H9 (cell line): ENCODE results near the gene ITPKC. TPM values are rescaled to one million over a fixed set of nuclear protein-coding genes. Genes with fewer than 3 reads are reported as not detected.

Experiments
- DNase-seq: peaks from one replicate; pipeline ENCODE4 v3.0.0-alpha.2; 2017
- H2AFZ ChIP-seq: one replicate; pipeline ENCODE4 v1.6.1; 2013; ENCODE audit warnings: mild to moderate bottlenecking, low read length, control low read depth, moderate library complexity
- H2AK5ac ChIP-seq: 2 replicates; pipeline ENCODE4 v1.6.1; 2013; ENCODE audit warnings: low read length, control low read depth, mixed read lengths; ENCODE audit not compliant: insufficient read length
- H2BK120ac ChIP-seq: one replicate; pipeline ENCODE4 v1.6.1; 2013; ENCODE audit warnings: low read depth, mild to moderate bottlenecking, low read length, control low read depth, inconsistent platforms; ENCODE audit not compliant: poor library complexity, severe bottlenecking
- H2BK12ac ChIP-seq: 2 replicates; pipeline ENCODE4 v1.6.1; 2013; ENCODE audit warnings: low read length, control low read depth, mixed read lengths, low read depth; ENCODE audit not compliant: insufficient read length
- H2BK15ac ChIP-seq: 2 replicates; pipeline ENCODE4 v1.6.1; 2013; ENCODE audit warnings: low read depth, low read length, control low read depth
- H2BK20ac ChIP-seq: one replicate; pipeline ENCODE4 v1.6.1; 2013; ENCODE audit warnings: low read depth, mild to moderate bottlenecking, low read length, control low read depth, inconsistent platforms; ENCODE audit not compliant: poor library complexity, severe bottlenecking
- H2BK5ac ChIP-seq: 2 replicates; pipeline ENCODE4 v1.6.1; 2013; ENCODE audit warnings: low read length, control low read depth, mixed read lengths; ENCODE audit not compliant: insufficient read length
- H3K14ac ChIP-seq: 2 replicates; pipeline ENCODE4 v1.6.1; 2013; ENCODE audit warnings: low read length, control low read depth; ENCODE audit not compliant: insufficient read depth
- H3K18ac ChIP-seq: 2 replicates; pipeline ENCODE4 v1.6.1; 2013; ENCODE audit warnings: low read depth, mild to moderate bottlenecking, mixed read lengths, low read length, control low read depth; ENCODE audit not compliant: insufficient read length
- H3K23ac ChIP-seq: 2 replicates; pipeline ENCODE4 v1.6.1; 2013; ENCODE audit warnings: low read length, control low read depth, mixed read lengths, low read depth; ENCODE audit not compliant: insufficient read length
- H3K23me2 ChIP-seq: 2 replicates; pipeline ENCODE4 v1.6.1; 2013; ENCODE audit warnings: low read depth, mild to moderate bottlenecking, mixed read lengths, low read length, control low read depth; ENCODE audit not compliant: insufficient read length, poor library complexity, severe bottlenecking
- H3K27ac ChIP-seq: 2 replicates; pipeline ENCODE4 v1.5.1; 2013; ENCODE audit warnings: low read length, control low read depth, mixed read lengths, low read depth; ENCODE audit not compliant: insufficient read length
- H3K27me3 ChIP-seq: 2 replicates; pipeline ENCODE4 v1.6.1; 2013; ENCODE audit warnings: low read length, control low read depth, inconsistent platforms; ENCODE audit not compliant: insufficient read depth
- H3K4ac ChIP-seq: 2 replicates; pipeline ENCODE4 v1.6.1; 2013; ENCODE audit warnings: low read depth, mild to moderate bottlenecking, control low read depth, inconsistent platforms, low read length, moderate library complexity
- H3K4me1 ChIP-seq: 2 replicates; pipeline ENCODE4 v1.6.1; 2013; ENCODE audit warnings: low read length, control low read depth, inconsistent platforms; ENCODE audit not compliant: insufficient read depth
- H3K4me2 ChIP-seq: 2 replicates; pipeline ENCODE4 v1.6.1; 2013; ENCODE audit warnings: low read length, control low read depth, mixed read lengths; ENCODE audit not compliant: insufficient read length, insufficient read depth
- H3K56ac ChIP-seq: 2 replicates; pipeline ENCODE4 v1.6.1; 2013; ENCODE audit warnings: low read depth, mild to moderate bottlenecking, mixed read lengths, low read length, control low read depth; ENCODE audit not compliant: insufficient read length
- H3K79me1 ChIP-seq: 2 replicates; pipeline ENCODE4 v1.6.1; 2013; ENCODE audit warnings: low read depth, mild to moderate bottlenecking, moderate library complexity, low read length, control low read depth, inconsistent platforms; ENCODE audit not compliant: insufficient read depth, poor library complexity, severe bottlenecking
- H3K79me2 ChIP-seq: 2 replicates; pipeline ENCODE4 v1.6.1; 2013; ENCODE audit warnings: low read length, control low read depth, inconsistent platforms; ENCODE audit not compliant: insufficient read depth
- H3K9ac ChIP-seq: 2 replicates; pipeline ENCODE4 v1.6.1; 2013; ENCODE audit warnings: low read length, control low read depth, mixed read lengths; ENCODE audit not compliant: insufficient read length; ENCODE audit errors: extremely low read depth
- H3K9me3 ChIP-seq: one replicate; pipeline ENCODE4 v1.6.1; 2013; ENCODE audit warnings: low read depth, low read length, inconsistent platforms; ENCODE audit not compliant: control insufficient read depth
- H3T11ph ChIP-seq: one replicate; pipeline ENCODE4 v1.6.1; 2013; ENCODE audit warnings: mild to moderate bottlenecking, low read length, control low read depth, inconsistent platforms
- H4K20me1 ChIP-seq: one replicate; pipeline ENCODE4 v1.6.1; 2013; ENCODE audit not compliant: control insufficient read depth, insufficient read length, insufficient read depth
- H4K5ac ChIP-seq: 2 replicates; pipeline ENCODE4 v1.6.1; 2013; ENCODE audit warnings: low read depth, mild to moderate bottlenecking, mixed read lengths, low read length, control low read depth; ENCODE audit not compliant: insufficient read length
- H4K8ac ChIP-seq: replicated peaks from 2 replicates; pipeline ENCODE4 v1.6.1; 2013; ENCODE audit warnings: low read length, control low read depth, mixed read lengths, low read depth; ENCODE audit not compliant: insufficient read length
- H4K91ac ChIP-seq: 2 replicates; pipeline ENCODE4 v1.6.1; 2013; ENCODE audit warnings: low read depth, mild to moderate bottlenecking, moderate library complexity, mixed read lengths, low read length, control low read depth; ENCODE audit not compliant: insufficient read length
- H3K27ac Mint-ChIP-seq, 3 experiments: 2 replicates in 2 of 3; 3 replicates in 1 of 3; pipeline ENCODE4 v1.8.0; 2020 to 2021; ENCODE audit warnings: mixed read lengths in 3 of 3, mild to moderate bottlenecking in 1 of 3, moderate library complexity in 1 of 3
- H3K27me3 Mint-ChIP-seq: 2 replicates; pipeline ENCODE4 v1.8.0; 2021; ENCODE audit warnings: low read depth, mild to moderate bottlenecking, moderate library complexity, mixed read lengths
- H3K36me3 Mint-ChIP-seq, 3 experiments: 2 replicates in 2 of 3; 3 replicates in 1 of 3; pipeline ENCODE4 v1.8.0; 2020 to 2021; ENCODE audit warnings: low read depth in 3 of 3, mixed read lengths in 3 of 3; ENCODE audit not compliant: insufficient read depth in 1 of 3
- H3K4me1 Mint-ChIP-seq, 2 experiments: 2 replicates each; pipeline ENCODE4 v1.8.0; 2020; ENCODE audit warnings: mixed read lengths in 2 of 2
- H3K4me3 Mint-ChIP-seq, 2 experiments: 2 replicates in 1 of 2; 3 replicates in 1 of 2; pipeline ENCODE4 v1.8.0; 2020 to 2021; ENCODE audit warnings: mild to moderate bottlenecking in 2 of 2, mixed read lengths in 2 of 2, moderate library complexity in 1 of 2
- H3K9me3 Mint-ChIP-seq, 2 experiments: 2 replicates in 1 of 2; 3 replicates in 1 of 2; pipeline ENCODE4 v1.8.0; 2020; ENCODE audit warnings: mild to moderate bottlenecking in 2 of 2, mixed read lengths in 2 of 2, moderate library complexity in 1 of 2
- CTCF ChIP-seq: fragments of 200-600 bp; sonication (generic); conservative IDR thresholded peaks from 3 replicates; pipeline ENCODE4 v1.8.0; 2021; ENCODE audit warnings: antibody characterized with exemption, mild to moderate bottlenecking
- WGBS: extraction: QIAGEN DNeasy Blood & Tissue Kit; methylation state at CpG from one replicate; pipeline ENCODE4 v1.1.7; 2013; ENCODE audit warnings: missing lambda C conversion rate, low lambda C conversion rate, mixed read lengths; ENCODE audit not compliant: insufficient read length; ENCODE audit errors: extremely low coverage; 5-methylcytosine and 5-hydroxymethylcytosine counted together
- total RNA-seq: library from RNA; stranded (reverse); gene quantifications from 2 replicates; pipeline ENCODE4 v1.2.1, GENCODE V29; 2021

Gene ITPKC
- total RNA-seq, 1 experiment from 2014 or later, result 11.2 TPM

GRCh38 chr19:40705362-40705651, 11.6 kb upstream of the ITPKC start:
- Histone ChIP-seq H2BK12ac (no peak overlapping the region), H3K9me3 (no peaks in the 10 kb centered on the region), H3K9ac (no peak overlapping the region), H3K23me2 (no peaks in the 10 kb centered on the region), H3T11ph (no peak overlapping the region), H3K56ac (no peak overlapping the region), H3K14ac (no peak overlapping the region), H3K27me3 (no peaks in the 10 kb centered on the region), H3K79me2 (no peaks in the 10 kb centered on the region), H2AK5ac (no peak overlapping the region), H4K5ac (no peak overlapping the region), H4K20me1 (no peaks in the 10 kb centered on the region), H2BK20ac (no peak overlapping the region), H3K27ac (no peak overlapping the region), H3K79me1 (no peaks in the 10 kb centered on the region), H2BK15ac (no peak overlapping the region), H2AFZ (no peak overlapping the region), H3K23ac (no peak overlapping the region), H4K91ac (no peak overlapping the region), H3K4me1 (no peaks in the 10 kb centered on the region), H2BK5ac (no peak overlapping the region), H2BK120ac (no peak overlapping the region), H3K18ac (no peak overlapping the region), H3K4me2 (no peak overlapping the region), H4K8ac (no peak overlapping the region), H3K4ac (no peak overlapping the region)
- H3K9me3 Mint-ChIP-seq, result no peaks in the 10 kb centered on the region
- peaks cover 30 to 69% (median 69%) of the 10 kb centered on the region in 3 experiments for H3K36me3 Mint-ChIP-seq
- no CpG with 5 or more reads among the region's 9 CpGs for WGBS
- H3K4me1 Mint-ChIP-seq, result peaks cover 5 to 13% of the 10 kb centered on the region in 2 experiments; a peak in 3 of 4 replicates
- no peaks in the 10 kb centered on the region; the same call in 1 of the 2 replicates for H3K27me3 Mint-ChIP-seq
- H3K27ac Mint-ChIP-seq, result no peak overlapping the region
- no peak for DNase-seq
- no peak for TF ChIP-seq CTCF
- H3K4me3 Mint-ChIP-seq, result no peak overlapping the region
